HG03469 (cell line): ENCODE data around the gene LAGE3.

Experiments used
- ATAC-seq: cut with Tn5 transposase; IDR thresholded peaks from one replicate; pipeline ENCODE4 v1.9.1; 2021; ENCODE audit warnings: mild to moderate bottlenecking, moderate library complexity, moderate number of reproducible peaks; ENCODE audit not compliant: unreplicated experiment

LAGE3 gene

DNA sequence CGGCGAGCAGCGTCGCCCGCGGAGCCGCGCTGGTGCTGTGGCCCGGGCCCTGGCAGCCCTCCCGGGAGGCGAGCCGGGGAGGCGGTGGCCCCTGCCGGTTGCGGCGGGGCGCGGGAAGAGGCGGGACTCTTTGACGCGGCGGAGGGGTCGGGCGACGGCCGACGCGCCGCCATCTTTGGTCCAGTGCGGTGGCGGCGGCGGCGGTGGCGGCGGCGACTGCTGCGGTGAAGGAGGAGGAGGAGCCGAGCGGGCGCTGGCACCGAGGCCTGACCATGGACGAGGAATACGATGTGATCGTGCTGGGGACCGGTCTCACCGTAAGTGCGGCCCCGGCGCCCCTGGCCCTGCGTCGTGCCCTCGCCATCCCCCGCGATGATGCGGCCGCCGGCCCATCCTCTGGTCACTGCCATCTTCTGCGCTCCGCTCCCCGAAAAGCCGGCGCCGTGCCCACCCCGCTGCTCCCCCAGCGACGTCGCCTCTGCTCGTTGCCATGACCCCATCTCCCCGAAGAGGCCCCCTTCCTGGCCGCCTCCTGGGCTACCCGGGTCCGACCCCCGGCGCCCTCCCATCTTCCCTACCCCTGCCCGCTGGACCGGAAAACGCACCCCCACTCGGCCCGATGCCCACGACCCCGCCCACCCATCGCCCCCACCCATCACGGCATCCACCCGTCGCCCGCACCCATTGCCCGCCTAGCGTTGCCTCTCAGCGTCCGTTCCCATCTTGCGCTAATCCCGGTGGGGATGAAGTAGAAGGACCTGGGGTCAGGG lies 41.9 kb downstream of the LAGE3 start, which contains the start of gene GDI1:
Gene GDI1, plus strand, starts transcription at position 172 of the 770 bp plus-strand sequence. Its CDS starts 101 bp downstream, at position 273.
- no peak for ATAC-seq

DNA sequence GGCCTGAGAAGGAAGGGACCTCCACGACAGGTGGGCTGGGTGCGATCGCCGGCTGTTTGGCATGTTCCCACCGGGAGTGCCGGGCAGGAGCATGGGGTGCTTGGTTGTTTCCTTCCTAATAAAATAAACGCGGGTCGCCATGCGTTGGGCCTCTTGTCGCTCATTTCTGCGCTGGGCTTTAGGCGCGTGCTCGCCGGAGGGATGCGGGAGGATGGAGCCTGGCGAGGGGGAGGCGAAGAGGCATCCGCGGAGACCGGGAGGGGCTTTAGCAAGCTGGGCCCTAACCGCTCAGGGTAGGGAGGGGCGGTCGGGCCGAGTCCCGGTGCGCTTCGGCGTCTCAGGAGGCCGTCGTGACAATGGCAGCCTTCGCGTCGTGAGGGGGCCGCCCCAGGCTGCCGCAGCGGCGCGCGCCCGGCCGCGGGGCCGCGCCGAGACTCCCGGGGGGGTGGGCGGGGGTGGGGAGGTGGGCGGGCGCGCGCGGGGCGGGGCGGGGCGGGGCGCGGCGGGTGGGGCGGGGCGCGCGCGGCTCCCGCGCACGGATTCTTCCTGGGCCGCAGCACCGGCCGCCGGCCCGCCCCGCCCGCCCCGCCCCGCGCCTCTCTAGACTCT lies 42.6 kb downstream of the LAGE3 start:
- no peak for ATAC-seq

DNA sequence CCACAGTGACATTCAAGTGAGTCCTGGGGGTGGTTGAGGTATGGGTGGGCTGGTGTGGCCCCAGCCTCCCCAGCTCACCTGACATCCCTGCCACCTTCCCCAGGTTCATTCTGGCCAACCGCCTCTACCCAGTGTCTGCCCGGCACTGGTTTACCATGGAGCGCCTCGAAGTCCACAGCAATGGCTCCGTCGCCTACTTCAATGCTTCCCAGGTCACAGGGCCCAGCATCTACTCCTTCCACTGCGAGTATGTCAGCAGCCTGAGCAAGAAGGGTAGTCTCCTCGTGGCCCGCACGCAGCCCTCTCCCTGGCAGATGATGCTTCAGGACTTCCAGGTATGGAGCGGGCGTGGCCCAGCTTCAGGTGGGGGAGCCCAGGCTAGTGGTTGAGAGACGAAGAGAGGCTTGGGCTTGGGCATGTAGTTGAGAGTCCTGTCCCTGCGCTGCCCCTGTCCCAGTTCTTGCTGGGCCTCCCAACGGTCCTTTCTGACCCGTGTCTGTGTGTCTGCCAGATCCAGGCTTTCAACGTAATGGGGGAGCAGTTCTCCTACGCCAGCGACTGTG lies 43.8 kb downstream of the LAGE3 start:
- ATAC-seq = no peak

DNA sequence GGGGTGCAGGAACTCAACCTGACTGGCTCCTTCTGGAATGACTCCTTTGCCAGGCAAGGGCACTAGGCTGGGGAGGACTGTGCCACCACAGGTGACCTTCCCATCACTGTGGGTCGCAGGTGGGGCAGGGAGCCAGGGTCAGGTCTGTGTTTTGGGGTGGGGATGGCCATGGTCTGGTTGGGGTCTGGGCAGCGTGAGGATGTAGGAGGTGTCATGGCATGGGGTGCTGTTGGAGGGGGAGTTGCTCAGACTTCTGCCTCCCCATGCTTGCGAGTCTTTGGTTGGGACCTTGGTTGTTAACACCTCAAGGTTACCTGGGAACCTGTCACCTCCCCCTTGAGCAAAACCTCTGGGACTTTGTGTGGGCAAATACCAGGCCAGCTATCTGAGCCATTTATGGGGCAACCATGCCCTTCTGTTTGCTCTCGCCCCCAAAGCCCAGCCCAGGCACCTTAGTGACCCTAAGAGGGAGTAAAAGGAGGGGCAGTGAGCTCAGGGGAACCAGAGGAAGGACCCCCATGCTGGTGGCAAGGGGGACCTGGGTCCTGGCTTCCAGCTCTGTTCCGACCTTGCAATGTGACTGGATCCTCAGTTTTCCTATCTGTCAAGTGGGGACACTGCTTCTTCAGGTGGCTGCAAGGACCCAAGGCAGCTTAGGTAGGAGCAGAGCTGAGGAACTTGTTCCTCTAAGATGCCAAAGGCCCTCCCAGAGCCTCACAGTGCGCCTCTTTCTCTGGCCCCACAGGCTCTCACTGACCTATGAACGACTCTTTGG lies 44.5 kb downstream of the LAGE3 start:
- no peak for ATAC-seq

DNA sequence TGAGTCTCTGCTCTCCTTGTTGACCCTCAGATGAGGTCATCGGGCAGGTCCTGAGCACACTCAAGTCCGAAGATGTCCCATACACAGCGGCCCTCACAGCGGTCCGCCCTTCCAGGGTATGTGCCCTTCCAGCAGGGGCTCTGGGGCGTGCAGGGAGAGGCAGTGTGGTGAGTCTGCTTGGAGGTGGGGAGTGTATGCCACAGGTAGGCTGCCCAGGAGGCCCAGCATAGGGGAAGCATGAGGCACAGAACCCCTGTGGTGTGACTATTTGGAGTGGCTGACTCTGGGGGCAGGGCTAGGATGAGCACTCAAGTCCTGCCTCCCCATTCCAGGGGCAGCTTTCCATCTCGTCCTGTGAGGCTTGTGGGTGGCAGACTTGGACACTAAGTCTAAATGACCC lies 45.5 kb downstream of the LAGE3 start:
- no peak for ATAC-seq

DNA sequence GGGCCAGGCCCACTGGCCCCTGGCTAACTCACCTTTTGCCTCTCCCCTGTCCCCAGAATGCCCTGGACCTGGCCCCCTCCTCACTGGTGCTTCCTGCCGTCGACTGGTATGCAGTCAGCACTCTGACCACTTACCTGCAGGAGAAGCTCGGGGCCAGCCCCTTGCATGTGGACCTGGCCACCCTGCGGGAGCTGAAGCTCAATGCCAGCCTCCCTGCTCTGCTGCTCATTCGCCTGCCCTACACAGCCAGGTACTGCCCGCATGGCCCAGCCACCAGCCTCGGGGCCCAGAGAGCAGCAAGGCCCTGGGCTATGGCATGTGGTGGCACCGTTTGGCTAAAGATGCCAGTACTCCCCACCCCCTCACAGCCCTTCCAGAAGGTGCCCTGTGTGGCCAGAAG lies 46.9 kb downstream of the LAGE3 start:
- ATAC-seq = no peak

DNA sequence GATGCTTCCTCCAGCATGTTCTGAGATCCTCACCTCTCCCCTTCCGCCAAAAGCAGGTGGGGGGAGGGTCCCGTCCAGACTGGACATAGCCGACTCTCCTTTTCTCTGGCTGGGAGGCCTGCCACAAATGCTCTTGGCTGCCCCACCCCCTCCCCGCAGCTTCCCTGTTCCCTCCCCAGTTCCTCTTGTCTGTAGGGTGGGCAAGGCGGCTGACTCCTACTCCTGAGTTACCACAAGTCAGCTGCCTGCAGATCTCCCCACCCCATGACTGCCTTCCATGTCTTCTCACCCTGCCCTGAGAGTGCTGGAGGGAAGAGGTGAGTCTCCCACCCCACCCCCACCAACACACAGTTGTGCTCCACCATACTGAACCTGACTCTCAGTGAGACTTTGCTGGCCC lies 47.7 kb downstream of the LAGE3 start:
- ATAC-seq = no peak

DNA sequence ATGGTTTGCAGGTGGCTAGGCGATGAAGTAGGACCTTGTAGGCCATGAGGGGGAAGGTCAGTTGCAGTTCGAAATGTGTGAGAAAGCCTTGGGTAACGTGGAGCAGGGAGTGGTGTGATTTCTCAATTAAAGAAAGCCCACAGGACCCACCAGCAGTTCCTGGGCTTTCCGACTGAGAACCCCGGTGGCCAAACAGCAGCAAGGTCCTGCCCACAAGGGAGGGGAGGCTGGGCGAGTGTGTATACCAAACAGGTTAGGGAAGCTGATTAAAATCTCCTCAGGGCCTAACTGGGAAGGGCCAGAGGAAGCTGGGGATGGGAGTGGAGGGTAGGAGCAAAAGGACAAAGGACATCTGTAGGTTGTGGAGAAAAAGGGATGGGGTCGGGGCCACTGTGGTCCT lies 48.2 kb downstream of the LAGE3 start:
- no peak for ATAC-seq

DNA sequence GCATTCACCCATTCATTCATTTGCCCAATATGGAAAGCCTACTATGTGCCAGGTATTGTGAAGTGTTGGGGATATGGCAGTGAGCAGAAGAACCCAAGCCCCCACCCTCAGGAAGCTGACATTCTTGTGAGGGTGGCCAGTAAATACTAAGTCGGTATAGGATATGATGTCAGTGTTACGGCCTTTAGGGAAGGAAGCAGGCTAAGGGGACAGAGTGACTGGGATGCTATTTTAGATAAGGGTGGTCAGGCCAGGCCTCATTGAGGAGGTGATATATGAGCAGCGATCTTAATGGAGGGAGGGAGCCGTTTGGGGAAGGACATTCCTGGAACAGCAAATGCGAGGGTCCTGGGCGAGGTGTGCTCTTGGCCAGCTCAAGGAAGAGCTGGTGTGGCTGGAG lies 48.6 kb downstream of the LAGE3 start:
- no peak for ATAC-seq

DNA sequence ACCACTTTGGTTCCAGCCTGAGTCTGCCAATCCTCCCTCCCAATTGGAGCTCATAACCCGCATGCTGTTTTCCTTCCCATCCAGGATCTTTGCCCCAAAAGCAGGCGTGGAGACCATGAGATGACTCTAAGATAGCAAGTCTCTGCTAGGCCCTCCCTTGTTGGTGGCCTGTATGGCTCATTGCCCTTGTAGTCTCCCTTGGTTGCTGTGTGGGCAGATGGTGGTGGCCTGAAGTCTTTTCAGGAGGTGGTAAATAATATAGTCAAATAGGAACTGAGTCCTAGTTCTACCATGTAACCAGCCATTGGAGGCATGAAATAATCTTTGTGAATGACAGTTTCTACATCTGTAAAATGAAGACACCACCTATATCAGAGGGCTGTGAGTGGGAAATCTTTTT lies 49.4 kb downstream of the LAGE3 start:
- no peak for ATAC-seq

DNA sequence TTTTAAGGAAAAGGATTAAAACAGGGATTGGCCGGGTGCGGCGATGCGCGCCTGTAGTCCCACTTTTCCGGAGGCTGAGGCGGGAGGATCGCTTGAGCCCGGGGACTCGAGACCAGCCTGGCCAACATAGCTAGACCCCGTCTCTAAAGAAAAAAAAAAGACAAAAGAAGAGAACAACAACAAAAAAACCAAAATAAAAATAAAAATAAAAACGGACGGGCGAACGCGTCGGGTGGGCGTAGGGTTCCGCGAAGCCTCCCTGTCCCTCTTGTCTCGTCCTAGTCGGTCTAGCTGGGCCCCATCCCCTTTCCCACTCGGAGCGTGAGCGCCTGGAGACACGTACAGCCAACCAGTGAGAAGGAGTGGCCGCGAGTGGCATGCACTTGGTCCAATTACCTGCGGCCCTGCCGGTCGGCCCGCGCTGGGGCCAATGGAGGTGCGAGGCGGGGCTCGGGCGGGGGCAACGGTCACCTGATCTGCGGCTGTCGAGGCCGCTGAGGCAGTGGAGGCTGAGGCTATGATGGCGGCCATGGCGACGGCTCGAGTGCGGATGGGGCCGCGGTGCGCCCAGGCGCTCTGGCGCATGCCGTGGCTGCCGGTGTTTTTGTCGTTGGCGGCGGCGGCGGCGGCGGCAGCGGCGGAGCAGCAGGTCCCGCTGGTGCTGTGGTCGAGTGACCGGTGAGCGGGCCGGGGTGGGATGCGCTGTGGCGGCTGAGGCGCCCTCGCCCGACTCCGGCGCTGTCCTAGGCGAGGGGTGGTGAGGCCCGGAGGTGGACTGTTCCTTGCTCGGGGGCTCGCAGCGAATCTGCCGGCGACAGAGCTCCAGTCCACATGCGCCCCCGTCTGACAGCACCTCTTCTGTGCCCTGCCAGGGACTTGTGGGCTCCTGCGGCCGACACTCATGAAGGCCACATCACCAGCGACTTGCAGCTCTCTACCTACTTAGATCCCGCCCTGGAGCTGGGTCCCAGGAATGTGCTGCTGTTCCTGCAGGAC lies 50.6 kb downstream of the LAGE3 start, which contains the start of gene ATP6AP1:
Gene ATP6AP1, plus strand, starts transcription at position 502 of the 996 bp plus-strand sequence. Its CDS starts 16 bp downstream, at position 518.
- ATAC-seq = peak; percentile 79
